Naive B cell (primary cell): Measurements from ENCODE around the gene GLYAT. TPM values are rescaled to one million over a fixed set of nuclear protein-coding genes. Genes with fewer than 3 reads are reported as not detected.
A peak's percentile ranks its signal among the peaks of the same experiment; 100 is the strongest.

Experiments
- ATAC-seq, 2 donors: fragments of 150-1000 bp; cut with Tn5 transposase; 2 replicates each; pipeline ENCODE4 v1.10.0; 2021; ENCODE audit warnings: low read depth in 2 of 2, mild to moderate bottlenecking in 2 of 2, moderate library complexity in 2 of 2
- DNase-seq: peaks from one replicate; pipeline ENCODE4 v3.0.0; 2022
- H3K27ac Mint-ChIP-seq, 6 donors: one replicate each; pipeline ENCODE4 v1.8.0; 2020 to 2022; ENCODE audit warnings: mild to moderate bottlenecking in 6 of 6, mixed read lengths in 6 of 6, moderate library complexity in 5 of 6, inconsistent platforms in 2 of 6
- H3K27me3 Mint-ChIP-seq, 3 donors: one replicate each; pipeline ENCODE4 v1.8.0; 2021 to 2022; ENCODE audit warnings: mixed read lengths in 3 of 3, mild to moderate bottlenecking in 1 of 3
- H3K36me3 Mint-ChIP-seq, 2 donors: one replicate each; pipeline ENCODE4 v1.8.0; 2020 to 2022; ENCODE audit warnings: mixed read lengths in 2 of 2, inconsistent platforms in 1 of 2, mild to moderate bottlenecking in 1 of 2
- H3K4me1 Mint-ChIP-seq, 3 donors: one replicate each; pipeline ENCODE4 v1.8.0; 2020 to 2022; ENCODE audit warnings: mixed read lengths in 3 of 3, inconsistent platforms in 1 of 3, mild to moderate bottlenecking in 1 of 3, moderate library complexity in 1 of 3
- H3K4me3 Mint-ChIP-seq, 8 donors: one replicate each; pipeline ENCODE4 v1.8.0; 2020 to 2022; ENCODE audit warnings: mild to moderate bottlenecking in 8 of 8, mixed read lengths in 8 of 8, moderate library complexity in 8 of 8, inconsistent platforms in 2 of 8
- H3K9me3 Mint-ChIP-seq, 7 donors: one replicate each; pipeline ENCODE4 v1.8.0; 2020 to 2022; ENCODE audit warnings: mixed read lengths in 7 of 7, mild to moderate bottlenecking in 5 of 7, inconsistent platforms in 2 of 7, moderate library complexity in 1 of 7
- polyA plus RNA-seq, 6 donors: library from polyadenylated mRNA; unstranded; fragments of 300-500 nt; fragmentation: Illumina TruSeq; gene quantifications; one replicate each; pipeline ENCODE4 v1.2.3, GENCODE V29; 2021; ENCODE audit warnings: low read depth in 6 of 6

Gene GLYAT
- polyA plus RNA-seq, 6 donors from 2014 or later, result not detected

DNA sequence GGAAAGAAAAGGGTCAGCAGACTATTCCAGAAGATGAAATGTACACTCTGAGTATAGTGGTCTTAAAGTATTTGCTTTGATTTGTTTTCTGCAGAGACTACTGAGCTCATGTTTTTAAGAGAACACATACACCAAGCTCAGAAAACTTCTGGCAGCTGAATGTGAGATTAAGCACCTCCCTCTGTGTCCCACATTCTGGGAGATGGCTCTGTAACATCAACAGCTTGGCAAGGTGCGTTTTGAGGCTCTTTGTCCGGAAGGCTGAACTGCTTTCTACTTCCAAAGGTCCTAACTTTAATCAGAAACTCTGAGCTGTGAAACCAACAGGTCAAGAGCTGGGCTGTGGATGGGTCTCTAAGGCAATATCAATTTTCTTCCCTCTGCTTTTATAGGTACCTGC lies 36.4 kb upstream of the GLYAT start:
- Mint-ChIP-seq H3K27ac (no peak overlapping the region), H3K36me3 (no peaks in the 10 kb centered on the region), H3K4me1 (no peaks in the 10 kb centered on the region), H3K4me3 (no peak overlapping the region), H3K27me3 (peaks cover 5 to 10% (median 7%) of the 10 kb centered on the region in 3 donors), H3K9me3 (peaks cover 0 to 2% (median 0%) of the 10 kb centered on the region in 7 donors)
- ATAC-seq (no peak), DNase-seq (no peak)

DNA sequence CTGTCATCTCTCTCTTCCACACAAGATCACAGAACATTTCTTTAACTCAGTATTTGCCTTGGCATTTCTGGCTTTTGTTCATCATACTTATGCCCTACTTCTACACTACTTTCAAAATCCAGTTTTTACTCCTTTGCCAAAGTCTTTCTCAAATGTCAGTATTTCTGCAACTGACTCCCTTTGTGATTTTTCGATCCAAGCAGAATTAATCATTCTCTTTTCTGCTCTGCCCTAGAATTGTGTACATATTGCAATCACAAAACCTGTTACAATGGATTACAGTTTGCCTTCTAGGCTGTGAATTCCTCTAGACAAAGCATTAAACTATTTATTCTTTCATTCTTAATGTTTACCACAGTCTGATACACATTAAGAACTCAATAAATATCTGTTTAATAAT lies 33.3 kb upstream of the GLYAT start:
- H3K36me3 Mint-ChIP-seq, result no peaks in the 10 kb centered on the region

DNA sequence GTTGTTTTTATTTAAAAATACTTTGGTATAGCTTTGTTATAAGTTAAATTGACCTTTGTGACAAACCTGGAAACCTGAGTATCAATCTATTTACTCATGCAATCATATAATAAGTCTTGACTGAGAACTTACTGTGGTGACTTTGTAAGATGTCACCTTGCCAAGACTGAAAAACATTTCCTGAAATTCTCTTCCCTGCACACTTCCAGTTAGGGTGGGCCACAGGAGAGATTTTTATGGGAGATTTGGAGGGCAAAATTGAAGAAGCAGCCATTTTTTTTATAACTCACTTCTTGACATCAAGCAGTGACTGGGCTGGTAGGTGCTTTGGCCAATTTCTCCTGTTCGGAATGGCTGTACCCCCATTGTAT lies 31.4 kb upstream of the GLYAT start:
- H3K27me3 Mint-ChIP-seq, result peaks cover 0 to 7% (median 5%) of the 10 kb centered on the region in 3 donors
- ATAC-seq (no peak), DNase-seq (no peak)
- no peak overlapping the region for H3K4me3 Mint-ChIP-seq
- peaks cover 0 to 1% (median 0%) of the 10 kb centered on the region in 7 donors for H3K9me3 Mint-ChIP-seq
- H3K36me3 Mint-ChIP-seq, result no peaks in the 10 kb centered on the region
- no peaks in the 10 kb centered on the region for H3K4me1 Mint-ChIP-seq
- H3K27ac Mint-ChIP-seq, result no peak overlapping the region

More for the DNA sequence above, 33.3 kb upstream of the GLYAT start:
- ATAC-seq (no peak), DNase-seq (no peak)
- Mint-ChIP-seq H3K27me3 (peaks cover 0 to 7% (median 5%) of the 10 kb centered on the region in 3 donors), H3K9me3 (peaks cover 0 to 1% (median 0%) of the 10 kb centered on the region in 7 donors), H3K4me3 (no peak overlapping the region), H3K27ac (no peak overlapping the region), H3K4me1 (no peaks in the 10 kb centered on the region)

DNA sequence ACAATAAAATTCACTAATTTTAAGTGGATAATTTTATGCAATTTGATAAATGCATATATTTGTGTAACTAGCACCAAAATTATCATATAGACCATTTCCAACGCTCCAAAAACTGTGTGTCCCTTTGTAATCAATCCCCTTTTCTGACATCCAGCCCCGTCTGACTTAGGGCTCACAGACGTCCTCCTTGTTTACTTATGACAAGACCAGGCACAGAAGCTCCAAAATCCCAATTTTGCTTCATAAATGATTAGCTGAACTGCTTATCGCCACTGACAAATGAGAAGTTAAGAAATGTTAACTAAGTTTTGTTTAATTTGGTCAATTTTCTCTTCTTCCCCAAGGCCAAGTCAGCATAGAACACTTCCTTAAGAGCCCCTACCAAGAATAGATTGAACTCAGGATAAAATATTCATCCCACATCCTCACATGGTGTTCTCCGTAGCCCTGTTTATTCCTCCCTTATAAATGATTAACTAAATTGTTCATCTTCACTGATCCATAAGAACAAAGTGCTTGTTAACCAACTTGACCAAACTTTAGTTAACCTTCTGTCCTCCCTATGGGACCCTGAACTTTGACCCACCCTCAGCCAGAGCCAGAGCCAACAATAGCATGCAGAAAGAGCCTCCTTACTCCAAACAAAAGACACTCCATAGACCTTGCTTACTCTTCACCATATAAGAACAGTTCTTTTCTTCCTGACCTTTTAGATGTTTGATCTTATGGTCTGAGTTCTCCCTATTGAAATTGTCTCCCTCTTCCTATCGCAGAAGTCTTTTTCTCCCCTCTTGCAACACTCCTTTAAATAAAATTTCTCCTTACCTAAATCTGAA lies 30.8 kb upstream of the GLYAT start:
- Mint-ChIP-seq H3K4me1 (no peaks in the 10 kb centered on the region), H3K36me3 (no peaks in the 10 kb centered on the region), H3K27me3 (peaks cover 0 to 7% (median 5%) of the 10 kb centered on the region in 3 donors), H3K9me3 (peaks cover 0 to 1% (median 0%) of the 10 kb centered on the region in 7 donors), H3K27ac (no peak overlapping the region), H3K4me3 (no peak overlapping the region)
- ATAC-seq (no peak), DNase-seq (no peak)

DNA sequence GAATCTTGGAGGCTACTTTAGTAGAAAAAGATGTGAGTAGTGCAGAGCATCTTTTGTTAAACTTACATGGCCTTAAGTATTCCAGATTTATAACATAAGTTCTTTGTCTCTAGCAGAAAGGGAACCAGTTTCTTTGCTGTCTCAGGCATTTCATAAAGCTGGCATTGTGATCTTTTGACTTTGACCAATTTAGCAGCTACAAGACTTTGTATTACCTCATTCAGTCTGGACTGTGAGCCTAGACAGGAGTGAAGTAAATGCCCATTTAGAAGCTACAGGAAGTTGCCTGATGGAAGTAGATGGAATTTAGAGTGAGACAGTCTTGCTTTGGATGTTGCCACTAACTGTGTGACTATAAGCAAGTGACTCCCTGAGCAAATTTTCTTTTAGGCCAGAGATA lies 25.7 kb upstream of the GLYAT start:
- Mint-ChIP-seq H3K4me3 (no peak overlapping the region), H3K36me3 (no peaks in the 10 kb centered on the region), H3K27ac (no peak overlapping the region), H3K4me1 (no peaks in the 10 kb centered on the region), H3K9me3 (peaks cover 0 to 9% (median 3%) of the 10 kb centered on the region in 7 donors), H3K27me3 (peaks cover 4 to 7% (median 6%) of the 10 kb centered on the region in 3 donors)
- ATAC-seq, result no peak
- no peak for DNase-seq

DNA sequence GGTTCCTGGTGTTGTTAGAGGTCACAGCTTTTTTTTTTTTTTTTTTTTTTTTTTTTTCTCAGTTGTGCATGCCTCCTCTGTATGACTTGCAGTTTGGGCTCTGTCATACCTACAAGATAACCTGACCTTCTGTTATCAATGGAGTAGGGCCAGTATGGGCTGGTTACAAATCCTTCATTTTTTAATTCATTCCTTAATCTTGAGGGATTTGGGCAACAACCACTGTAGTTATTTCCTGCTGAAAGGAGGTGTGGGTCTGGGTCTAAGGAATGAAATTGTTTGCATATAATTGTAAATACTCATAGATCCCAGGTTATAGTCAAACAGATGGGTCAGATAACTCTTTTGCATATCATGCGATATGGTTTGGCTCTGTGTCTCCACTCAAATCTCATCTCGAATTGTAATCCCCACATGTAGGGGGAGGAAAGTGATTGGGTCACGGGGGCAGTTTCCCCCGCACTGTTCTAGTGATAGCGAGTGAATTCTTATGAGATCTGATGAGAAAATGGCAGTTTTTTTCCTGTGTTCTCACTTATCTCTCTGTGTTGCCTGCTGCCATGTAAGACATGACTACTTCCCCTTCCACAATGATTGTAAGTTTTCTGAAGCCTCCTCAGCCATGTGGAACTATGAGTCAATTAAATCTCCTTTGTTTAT lies 14.1 kb upstream of the GLYAT start:
- DNase-seq, result no peak
- H3K27ac Mint-ChIP-seq, result no peak overlapping the region
- H3K27me3 Mint-ChIP-seq, result peaks cover 16 to 26% (median 20%) of the 10 kb centered on the region in 3 donors
- no peaks in the 10 kb centered on the region for H3K4me1 Mint-ChIP-seq
- H3K4me3 Mint-ChIP-seq, result no peak overlapping the region
- no peak for ATAC-seq
- peaks cover 0 to 40% (median 23%) of the 10 kb centered on the region in 7 donors for H3K9me3 Mint-ChIP-seq
- H3K36me3 Mint-ChIP-seq, result peaks cover 2 to 5% of the 10 kb centered on the region in 2 donors

DNA sequence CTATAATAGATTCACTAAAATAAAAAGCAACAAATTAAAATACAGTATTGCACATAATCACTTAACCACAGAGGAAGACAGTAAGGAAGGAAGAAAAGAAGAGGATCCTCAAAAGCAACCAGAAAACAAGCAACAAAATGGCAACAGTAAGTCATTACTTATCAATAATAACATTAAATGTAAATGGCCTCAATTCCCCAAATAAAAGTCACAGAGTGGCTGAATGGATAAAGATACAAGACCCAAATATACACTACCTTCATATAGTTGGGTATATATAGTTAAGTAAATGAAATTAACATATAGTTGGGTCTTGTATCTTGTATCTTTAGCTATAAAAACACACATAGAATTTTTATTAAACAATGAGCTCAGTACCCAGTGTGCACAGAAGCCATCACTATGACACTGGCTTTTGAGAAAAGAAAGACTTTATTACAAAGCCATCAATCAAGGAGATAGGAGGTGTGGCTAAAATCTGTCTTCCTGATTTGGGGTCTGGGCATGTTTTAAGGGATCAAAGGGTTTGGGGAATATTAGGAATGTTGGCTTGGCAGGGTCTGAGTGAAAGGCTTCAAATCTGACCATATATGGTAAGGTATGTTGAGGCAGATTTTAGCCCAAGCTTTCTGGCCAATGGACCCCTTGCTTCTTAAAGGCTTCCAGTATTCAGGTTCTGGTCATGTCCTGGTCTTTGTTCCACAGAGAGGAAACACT lies 13.4 kb upstream of the GLYAT start:
- Mint-ChIP-seq H3K9me3 (peaks cover 0 to 46% (median 29%) of the 10 kb centered on the region in 7 donors), H3K27me3 (peaks cover 16 to 26% (median 24%) of the 10 kb centered on the region in 3 donors), H3K27ac (peak overlapping the region in 1 of 6 donors; percentile 0), H3K4me1 (no peaks in the 10 kb centered on the region), H3K4me3 (no peak overlapping the region), H3K36me3 (peaks cover 5 to 11% of the 10 kb centered on the region in 2 donors)
- no peak for DNase-seq
- ATAC-seq, result no peak

DNA sequence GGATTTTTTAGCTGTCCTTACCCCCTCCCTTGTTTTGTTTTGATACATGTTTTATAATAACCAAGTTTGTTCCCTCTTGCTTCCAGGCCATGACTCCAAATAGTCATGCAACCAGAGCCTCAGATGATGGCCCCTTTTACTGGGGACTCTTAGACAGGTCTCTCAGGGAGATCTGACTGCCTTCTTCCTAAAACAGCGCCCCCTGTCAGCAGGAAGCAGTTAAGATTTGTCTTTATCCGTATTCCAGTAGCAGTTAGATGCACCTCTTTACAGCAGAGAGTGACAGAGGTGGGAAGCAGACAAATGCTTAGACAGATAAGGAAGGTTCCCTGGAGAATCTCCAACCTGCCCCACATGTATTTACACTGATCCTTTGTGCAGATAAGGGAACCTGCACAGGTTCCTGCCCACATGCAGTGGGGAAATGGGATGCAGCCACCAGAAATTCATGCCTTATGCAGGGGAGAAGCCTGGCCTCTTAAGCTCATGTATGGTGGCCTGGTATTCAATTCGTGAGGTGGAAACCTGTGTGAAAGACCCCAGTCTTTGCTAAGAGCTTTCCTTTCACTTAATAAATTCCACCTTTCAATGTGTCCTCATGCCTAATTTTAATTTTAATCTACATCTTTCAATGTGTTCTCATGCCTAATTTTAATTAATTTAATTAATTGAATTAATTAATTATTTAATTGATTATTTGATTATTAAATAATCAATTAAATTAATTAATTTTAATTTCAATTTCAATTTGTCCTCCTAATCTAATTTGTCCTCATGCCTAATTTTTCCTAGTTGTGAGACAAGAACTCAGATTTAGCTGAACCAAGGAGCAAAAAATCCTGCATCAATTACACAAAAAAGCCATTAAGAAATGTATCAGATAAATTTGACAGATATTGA lies 11.5 kb upstream of the GLYAT start:
- H3K27ac Mint-ChIP-seq, result no peak overlapping the region
- peaks cover 0 to 53% (median 38%) of the 10 kb centered on the region in 7 donors for H3K9me3 Mint-ChIP-seq
- ATAC-seq (no peak), DNase-seq (no peak)
- peaks cover 5 to 19% of the 10 kb centered on the region in 2 donors for H3K36me3 Mint-ChIP-seq
- peaks cover 16 to 30% (median 29%) of the 10 kb centered on the region in 3 donors for H3K27me3 Mint-ChIP-seq
- H3K4me3 Mint-ChIP-seq, result no peak overlapping the region
- H3K4me1 Mint-ChIP-seq, result no peaks in the 10 kb centered on the region

DNA sequence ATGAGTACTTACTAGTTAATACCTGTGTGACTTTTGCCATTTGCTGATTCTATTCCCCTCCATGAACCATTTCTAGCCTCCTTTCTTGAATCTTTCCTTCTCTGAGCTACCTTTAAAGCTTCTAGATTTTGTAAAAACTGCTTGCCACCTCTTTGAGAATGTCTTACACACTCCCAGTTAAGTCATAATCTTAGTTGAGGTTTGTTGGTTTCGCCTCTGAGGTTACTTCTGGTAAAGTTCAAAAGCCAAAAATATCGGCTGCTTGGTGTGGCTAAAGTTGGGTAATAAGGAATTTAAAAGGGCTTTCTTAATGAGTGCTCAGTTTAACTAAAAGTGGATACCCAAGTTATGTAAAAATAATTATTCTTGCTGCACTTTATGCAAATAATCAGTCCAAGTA lies 10.4 kb upstream of the GLYAT start:
- peaks cover 0 to 53% (median 38%) of the 10 kb centered on the region in 7 donors for H3K9me3 Mint-ChIP-seq
- ATAC-seq, result no peak
- H3K27me3 Mint-ChIP-seq, result peaks cover 16 to 26% (median 25%) of the 10 kb centered on the region in 3 donors
- no peaks in the 10 kb centered on the region for H3K4me1 Mint-ChIP-seq
- no peak for DNase-seq
- no peak overlapping the region for H3K4me3 Mint-ChIP-seq
- peaks cover 5 to 19% of the 10 kb centered on the region in 2 donors for H3K36me3 Mint-ChIP-seq
- H3K27ac Mint-ChIP-seq, result no peak overlapping the region

DNA sequence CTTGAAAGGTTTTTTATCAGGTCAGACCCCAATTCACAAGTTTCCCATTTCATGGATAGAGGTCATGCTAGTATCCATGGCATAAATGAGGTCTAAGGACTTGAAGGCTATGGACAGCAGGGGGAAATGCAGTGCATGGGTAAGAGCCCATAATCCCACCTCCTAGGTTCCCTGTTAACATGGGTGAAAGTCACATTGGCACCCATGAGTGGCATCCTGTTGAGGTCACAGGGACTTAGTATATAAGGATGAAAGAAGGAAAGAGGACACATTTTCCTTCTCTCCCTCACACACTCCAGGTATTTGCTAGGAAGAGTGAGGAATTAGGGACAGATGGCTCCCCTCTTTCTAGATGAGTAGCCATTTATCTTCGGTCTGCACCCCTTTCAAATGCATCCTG lies 9.4 kb upstream of the GLYAT start:
- DNase-seq, result no peak
- H3K4me1 Mint-ChIP-seq, result no peaks in the 10 kb centered on the region
- no peak overlapping the region for H3K4me3 Mint-ChIP-seq
- ATAC-seq, result no peak
- peaks cover 0 to 53% (median 36%) of the 10 kb centered on the region in 7 donors for H3K9me3 Mint-ChIP-seq
- H3K27me3 Mint-ChIP-seq, result peaks cover 10 to 25% (median 23%) of the 10 kb centered on the region in 3 donors
- no peak overlapping the region for H3K27ac Mint-ChIP-seq
- H3K36me3 Mint-ChIP-seq, result peaks cover 5 to 19% of the 10 kb centered on the region in 2 donors

DNA sequence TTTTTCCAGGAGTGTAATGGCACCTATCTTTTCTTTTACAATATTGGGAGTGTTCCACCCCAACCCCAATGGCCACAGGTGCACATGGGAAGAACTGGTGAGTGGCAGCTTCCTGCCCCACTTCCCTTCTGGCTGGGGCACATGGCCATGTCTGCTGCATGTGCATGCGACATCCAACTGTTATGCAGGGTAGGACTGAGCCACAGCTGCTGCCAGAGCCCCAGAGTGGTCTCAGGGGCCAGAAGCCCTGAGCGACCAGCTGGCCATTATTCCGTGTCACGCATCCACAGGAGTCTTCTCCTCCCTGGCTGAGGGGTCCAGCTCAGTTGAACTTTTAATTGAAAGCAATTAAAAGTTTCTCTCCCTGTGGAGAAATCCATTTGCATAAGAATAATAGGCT lies 8.7 kb upstream of the GLYAT start:
- H3K4me1 Mint-ChIP-seq, result no peaks in the 10 kb centered on the region
- DNase-seq, result no peak
- H3K27ac Mint-ChIP-seq, result no peak overlapping the region

DNA sequence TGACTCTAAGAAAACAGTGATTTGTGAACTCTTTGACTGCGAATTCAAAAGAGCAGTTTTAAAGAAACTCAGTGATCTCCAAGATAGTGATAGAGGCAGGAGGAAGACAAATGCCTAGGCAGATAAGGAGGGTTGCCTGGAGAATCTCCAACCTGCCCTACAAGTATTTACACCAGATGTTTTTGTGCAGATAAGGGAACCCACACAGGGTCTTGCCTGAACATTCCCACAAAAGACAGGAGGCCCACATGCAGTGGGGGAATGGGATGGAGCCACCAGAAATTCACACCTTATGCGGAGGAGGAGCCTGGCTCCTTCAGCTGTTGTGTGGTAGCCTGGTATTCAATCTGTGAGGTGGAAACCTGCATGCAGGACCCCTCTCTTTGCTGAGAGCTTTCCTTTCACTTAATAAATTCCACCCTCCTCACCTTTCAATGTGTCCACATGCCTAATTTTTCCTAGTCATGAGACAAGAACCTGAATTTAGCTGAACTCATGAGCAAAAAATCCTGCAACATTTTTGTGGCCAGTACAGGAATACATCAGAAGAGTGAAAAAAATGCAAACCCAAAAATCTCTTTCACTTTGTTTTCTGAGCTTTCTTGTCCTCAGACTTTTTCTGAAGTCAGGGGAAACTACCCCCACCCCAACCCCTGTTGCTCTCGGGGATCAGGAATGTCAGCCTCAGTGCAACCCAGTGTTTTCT lies 8.1 kb upstream of the GLYAT start:
- ATAC-seq, result no peak
- Mint-ChIP-seq H3K4me1 (no peaks in the 10 kb centered on the region), H3K9me3 (peaks cover 0 to 48% (median 35%) of the 10 kb centered on the region in 7 donors)

More for the DNA sequence above, 8.7 kb upstream of the GLYAT start:
- Mint-ChIP-seq H3K36me3 (peaks cover 5 to 19% of the 10 kb centered on the region in 2 donors), H3K4me3 (no peak overlapping the region), H3K9me3 (peaks cover 0 to 53% (median 35%) of the 10 kb centered on the region in 7 donors), H3K27me3 (peaks cover 8 to 25% (median 23%) of the 10 kb centered on the region in 3 donors)
- no peak for ATAC-seq

More for the DNA sequence above, 8.1 kb upstream of the GLYAT start:
- peaks cover 5 to 19% of the 10 kb centered on the region in 2 donors for H3K36me3 Mint-ChIP-seq
- no peak overlapping the region for H3K4me3 Mint-ChIP-seq
- no peak overlapping the region for H3K27ac Mint-ChIP-seq
- peaks cover 8 to 25% (median 23%) of the 10 kb centered on the region in 3 donors for H3K27me3 Mint-ChIP-seq
- DNase-seq, result no peak
